ES-I3 (cell line): Measurements from ENCODE around the gene KIF1B.
"Not testable (repeated sequence)": the region's sequence is repeated elsewhere in the genome, so short reads cannot be mapped to it uniquely, and the experiment has no call there.

Source experiments
- H3K36me3 ChIP-seq: 2 replicates; pipeline ENCODE4 v1.6.1; 2013; ENCODE audit warnings: mild to moderate bottlenecking, low read length, control low read depth, moderate library complexity; ENCODE audit not compliant: insufficient read depth
- H3K4me1 ChIP-seq: 2 replicates; pipeline ENCODE4 v1.6.1; 2013; ENCODE audit warnings: mild to moderate bottlenecking, control low read depth, low read length; ENCODE audit not compliant: insufficient read depth
- H3K9ac ChIP-seq: 2 replicates; pipeline ENCODE4 v1.6.1; 2013; ENCODE audit warnings: low read depth, mild to moderate bottlenecking, low read length, moderate library complexity
- H3K9me3 ChIP-seq: 2 replicates; pipeline ENCODE4 v1.6.1; 2013; ENCODE audit warnings: mild to moderate bottlenecking, low read length, moderate library complexity; ENCODE audit not compliant: control insufficient read depth, insufficient read depth

KIF1B gene

GRCh38 chr1:10398278-10398733 lies 187.9 kb downstream of the KIF1B start:
- Histone ChIP-seq H3K4me1 (peaks cover 9% of the 10 kb centered on the region; the same call in 1 of the 2 replicates), H3K36me3 (peaks cover 13% of the 10 kb centered on the region), H3K9ac (peak overlapping the region; percentile 72), H3K9me3 (peaks cover 3% of the 10 kb centered on the region; the same call in 1 of the 2 replicates)

- H3K36me3 ChIP-seq: peaks cover 18% of the 10 kb centered on the region
- peak within 1 kb of the TSS; percentile 90 for H3K9ac ChIP-seq
- peaks cover 3% of the 10 kb centered on the region; the same call in 1 of the 2 replicates for H3K9me3 ChIP-seq
- peaks cover 9% of the 10 kb centered on the region; the same call in 1 of the 2 replicates for H3K4me1 ChIP-seq
Measured at GRCh38 chr1:10398734-10399443, 188.5 kb downstream of the KIF1B start, which contains the start of gene PGD. Gene PGD, plus strand, starts transcription at chr1:10399064. Its CDS starts 54 bp downstream, at chr1:10399118.

- Histone ChIP-seq H3K9ac (peak overlapping the region; percentile 90), H3K9me3 (peaks cover 1% of the 10 kb centered on the region; the same call in 1 of the 2 replicates), H3K4me1 (peaks cover 9% of the 10 kb centered on the region; the same call in 1 of the 2 replicates), H3K36me3 (peaks cover 24% of the 10 kb centered on the region)
Measured at GRCh38 chr1:10399444-10399941, 189.1 kb downstream of the KIF1B start.

GRCh38 chr1:10400013-10400412 lies 189.6 kb downstream of the KIF1B start:
- Histone ChIP-seq H3K4me1 (peaks cover 9% of the 10 kb centered on the region; the same call in 1 of the 2 replicates), H3K9me3 (no peaks in the 10 kb centered on the region), H3K9ac (peak overlapping the region; percentile 90), H3K36me3 (peaks cover 28% of the 10 kb centered on the region)

- Histone ChIP-seq H3K36me3 (peaks cover 33% of the 10 kb centered on the region), H3K9me3 (no peaks in the 10 kb centered on the region), H3K9ac (no peak overlapping the region), H3K4me1 (peaks cover 9% of the 10 kb centered on the region; the same call in 1 of the 2 replicates)
Measured at GRCh38 chr1:10401281-10401680, 190.9 kb downstream of the KIF1B start.

GRCh38 chr1:10402729-10403274 lies 192.4 kb downstream of the KIF1B start:
- Histone ChIP-seq H3K4me1 (peaks cover 9% of the 10 kb centered on the region; the same call in 1 of the 2 replicates), H3K9ac (no peak overlapping the region), H3K9me3 (no peaks in the 10 kb centered on the region), H3K36me3 (peaks cover 44% of the 10 kb centered on the region)

GRCh38 chr1:10407201-10407600 lies 196.8 kb downstream of the KIF1B start:
- Histone ChIP-seq H3K9me3 (no peaks in the 10 kb centered on the region), H3K36me3 (peaks cover 73% of the 10 kb centered on the region), H3K9ac (no peak overlapping the region), H3K4me1 (no peaks in the 10 kb centered on the region)

- Histone ChIP-seq H3K36me3 (peaks cover 56% of the 10 kb centered on the region), H3K4me1 (peaks cover 7% of the 10 kb centered on the region; the same call in 1 of the 2 replicates), H3K9me3 (no peaks in the 10 kb centered on the region), H3K9ac (no peak overlapping the region)
Measured at GRCh38 chr1:10415211-10415930, 205.0 kb downstream of the KIF1B start.

GRCh38 chr1:10415967-10416366 lies 205.6 kb downstream of the KIF1B start:
- H3K4me1 ChIP-seq, H3K9me3 ChIP-seq, H3K9ac ChIP-seq: not testable (repeated sequence)
- H3K36me3 ChIP-seq: peaks cover 54% of the 10 kb centered on the region

GRCh38 chr1:10418741-10419140 lies 208.4 kb downstream of the KIF1B start:
- H3K9me3 ChIP-seq, H3K9ac ChIP-seq, H3K4me1 ChIP-seq: not testable (repeated sequence)
- H3K36me3 ChIP-seq: peaks cover 34% of the 10 kb centered on the region

- Histone ChIP-seq H3K9me3 (no peaks in the 10 kb centered on the region), H3K9ac (no peak overlapping the region), H3K36me3 (peaks cover 34% of the 10 kb centered on the region), H3K4me1 (peaks cover 7% of the 10 kb centered on the region; the same call in 1 of the 2 replicates)
Measured at GRCh38 chr1:10419351-10419750, 209.0 kb downstream of the KIF1B start.

GRCh38 chr1:10421637-10422036 lies 211.3 kb downstream of the KIF1B start:
- no peaks in the 10 kb centered on the region for H3K9me3 ChIP-seq
- H3K9ac ChIP-seq: no peak overlapping the region
- H3K4me1 ChIP-seq: no peaks in the 10 kb centered on the region
- H3K36me3 ChIP-seq: peaks cover 24% of the 10 kb centered on the region

- H3K9me3 ChIP-seq: no peaks in the 10 kb centered on the region
- no peak overlapping the region for H3K9ac ChIP-seq
- H3K36me3 ChIP-seq: peaks cover 11% of the 10 kb centered on the region
- no peaks in the 10 kb centered on the region for H3K4me1 ChIP-seq
Measured at GRCh38 chr1:10424034-10424433, 213.7 kb downstream of the KIF1B start.

GRCh38 chr1:10424651-10425050 lies 214.3 kb downstream of the KIF1B start:
- Histone ChIP-seq H3K9me3 (no peaks in the 10 kb centered on the region), H3K4me1 (no peaks in the 10 kb centered on the region), H3K36me3 (peaks cover 7% of the 10 kb centered on the region), H3K9ac (no peak overlapping the region)
